ENCODE results near the gene ANKRD39.

- no peak for TF ChIP-seq CTCF (IDR thresholded peaks at IDR 0.05)
- TF ChIP-seq POLR2A (IDR thresholded peaks at IDR 0.05): no peak
These were observed 41.6 kb upstream of the ANKRD39 start for GRCh38 chr2:96899413-96899741.

Data from testis (tissue), 2 donors.